Fibroblast of the aortic adventitia (primary cell): Measurements from ENCODE around the gene PLA2G2D. TPM values are rescaled to one million over a fixed set of nuclear protein-coding genes. Genes with fewer than 3 reads are reported as not detected.

Source experiments
- DNase-seq: peaks from one replicate; pipeline ENCODE4 v3.0.0-alpha.2; 2010; ENCODE audit warnings: low read depth
- H3K4me3 ChIP-seq: 2 replicates; pipeline ENCODE4 v1.5.1; 2011; ENCODE audit warnings: low read depth, mild to moderate bottlenecking, control low read depth, low read length, moderate library complexity
- total RNA-seq: library from RNA; depleted of rRNA; stranded (reverse); fragments of >200 nt; gene quantifications from 2 replicates; pipeline ENCODE4 v1.2.3, GENCODE V29; 2012; ENCODE audit warnings: low replicate concordance
- TF ChIP-seq, protein P1 (sequence below): IDR thresholded peaks from 2 replicates; pipeline ENCODE4 v1.5.1; 2011; ENCODE audit warnings: mild to moderate bottlenecking, low read length, control low read depth, inconsistent platforms; ENCODE audit not compliant: insufficient read depth

PLA2G2D gene
- total RNA-seq, 1 donor = not detected

DNA sequence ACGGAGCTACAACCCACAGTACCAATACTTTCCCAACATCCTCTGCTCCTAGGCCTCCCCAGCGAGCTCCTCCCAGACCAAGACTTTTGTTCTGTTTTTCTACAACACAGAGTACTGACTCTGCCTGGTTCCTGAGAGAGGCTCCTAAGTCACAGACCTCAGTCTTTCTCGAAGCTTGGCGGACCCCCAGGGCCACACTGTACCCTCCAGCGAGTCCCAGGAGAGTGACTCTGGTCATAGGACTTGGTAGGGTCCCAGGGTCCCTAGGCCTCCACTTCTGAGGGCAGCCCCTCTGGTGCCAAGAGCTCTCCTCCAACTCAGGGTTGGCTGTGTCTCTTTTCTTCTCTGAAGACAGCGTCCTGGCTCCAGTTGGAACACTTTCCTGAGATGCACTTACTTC lies 28.7 kb downstream of the PLA2G2D start:
- no peak for DNase-seq
- TF ChIP-seq, protein P1, sequence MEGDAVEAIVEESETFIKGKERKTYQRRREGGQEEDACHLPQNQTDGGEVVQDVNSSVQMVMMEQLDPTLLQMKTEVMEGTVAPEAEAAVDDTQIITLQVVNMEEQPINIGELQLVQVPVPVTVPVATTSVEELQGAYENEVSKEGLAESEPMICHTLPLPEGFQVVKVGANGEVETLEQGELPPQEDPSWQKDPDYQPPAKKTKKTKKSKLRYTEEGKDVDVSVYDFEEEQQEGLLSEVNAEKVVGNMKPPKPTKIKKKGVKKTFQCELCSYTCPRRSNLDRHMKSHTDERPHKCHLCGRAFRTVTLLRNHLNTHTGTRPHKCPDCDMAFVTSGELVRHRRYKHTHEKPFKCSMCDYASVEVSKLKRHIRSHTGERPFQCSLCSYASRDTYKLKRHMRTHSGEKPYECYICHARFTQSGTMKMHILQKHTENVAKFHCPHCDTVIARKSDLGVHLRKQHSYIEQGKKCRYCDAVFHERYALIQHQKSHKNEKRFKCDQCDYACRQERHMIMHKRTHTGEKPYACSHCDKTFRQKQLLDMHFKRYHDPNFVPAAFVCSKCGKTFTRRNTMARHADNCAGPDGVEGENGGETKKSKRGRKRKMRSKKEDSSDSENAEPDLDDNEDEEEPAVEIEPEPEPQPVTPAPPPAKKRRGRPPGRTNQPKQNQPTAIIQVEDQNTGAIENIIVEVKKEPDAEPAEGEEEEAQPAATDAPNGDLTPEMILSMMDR = no peak
- no peak overlapping the region for H3K4me3 ChIP-seq

DNA sequence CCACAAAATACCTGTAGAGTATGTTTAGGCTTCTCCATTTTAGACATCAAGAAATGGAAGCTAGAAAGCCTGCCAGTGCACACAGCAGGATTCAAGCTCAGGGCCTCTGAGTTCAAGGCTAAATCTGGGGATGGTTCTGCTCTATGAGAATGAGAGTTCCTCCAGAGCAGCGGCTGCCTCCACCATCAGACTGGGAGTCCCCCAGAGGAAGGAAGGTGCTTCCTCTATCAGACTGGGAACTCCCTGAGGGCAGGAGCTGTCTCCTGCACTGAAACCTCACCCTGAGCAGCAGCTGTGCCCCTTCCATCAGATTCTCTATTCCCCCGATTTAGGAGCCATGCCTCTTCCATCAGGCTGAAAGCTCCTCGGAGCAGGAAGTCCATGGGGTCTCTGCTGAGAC lies 29.2 kb downstream of the PLA2G2D start:
- DNase-seq = no peak
- H3K4me3 ChIP-seq = no peak overlapping the region
- TF ChIP-seq, protein P1 = no peak

- TF ChIP-seq, protein P1 = no peak
- H3K4me3 ChIP-seq = no peak overlapping the region
- no peak for DNase-seq
Measured at GRCh38 chr1:20089328-20090077, 29.8 kb downstream of the PLA2G2D start.

- H3K4me3 ChIP-seq = no peak overlapping the region
- TF ChIP-seq, protein P1 = no peak
- DNase-seq = no peak
Measured at GRCh38 chr1:20087668-20088067, 31.7 kb downstream of the PLA2G2D start.

- DNase-seq = no peak
- TF ChIP-seq, protein P1 = no peak
Measured at GRCh38 chr1:20086800-20087199, 32.5 kb downstream of the PLA2G2D start.

DNA sequence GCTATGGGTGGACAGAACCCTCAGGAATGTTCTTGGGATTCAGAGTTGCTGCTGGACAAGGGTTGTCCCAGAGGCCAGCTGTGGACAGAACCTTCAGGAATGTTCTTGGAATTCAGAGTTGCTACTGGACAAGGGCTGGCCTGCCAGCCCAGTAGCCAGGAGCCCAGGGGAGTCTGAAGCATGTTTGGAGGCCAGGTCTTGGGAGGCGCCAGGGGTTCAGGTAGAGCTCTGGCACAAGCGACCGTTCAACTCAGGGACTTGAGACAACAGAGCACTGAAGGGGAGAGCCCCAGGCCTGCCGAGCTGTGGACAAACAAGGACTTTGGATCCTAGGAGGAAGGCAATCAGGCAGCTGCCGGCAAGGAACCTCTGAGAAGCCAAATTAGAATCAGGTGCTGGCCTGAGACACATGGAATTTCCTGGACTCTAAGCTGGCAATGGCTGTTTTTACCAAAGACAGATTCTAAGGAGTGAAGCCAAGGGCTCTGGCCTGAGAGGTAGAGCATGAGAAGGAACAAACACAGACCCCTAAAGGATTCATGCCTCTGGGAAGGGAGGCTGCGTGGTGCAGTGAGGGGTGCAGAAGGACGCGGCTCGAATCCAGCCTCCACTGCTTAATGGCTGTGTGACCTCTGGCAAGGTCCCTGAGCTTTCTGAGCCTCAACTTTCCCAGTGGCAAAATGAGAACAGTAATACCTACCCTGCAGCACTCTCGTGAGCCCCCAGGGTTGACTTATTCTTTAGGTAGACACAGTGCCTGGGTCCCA lies 36.0 kb downstream of the PLA2G2D start:
- H3K4me3 ChIP-seq = no peak overlapping the region
- no peak for DNase-seq
- TF ChIP-seq, protein P1 = no peak

More at GRCh38 chr1:20086800-20087199, 32.5 kb downstream of the PLA2G2D start:
- H3K4me3 ChIP-seq = no peak overlapping the region
